Mesenchymal stem cell (in vitro differentiated cells and primary cell): Measurements from ENCODE around the gene GNAZ.
A peak's percentile ranks its signal among the peaks of the same experiment; 100 is the strongest.

Source experiments
- DNase-seq: peaks from one replicate; pipeline ENCODE4 v3.0.0-alpha.2; 2013
- H2AFZ ChIP-seq: one replicate; pipeline ENCODE4 v1.6.1; 2013; ENCODE audit warnings: low read depth, mild to moderate bottlenecking, control low read depth, inconsistent platforms, low read length, moderate library complexity
- H2AK5ac ChIP-seq: 2 replicates; pipeline ENCODE4 v1.6.1; 2013; ENCODE audit warnings: low read length, moderate library complexity, mild to moderate bottlenecking, inconsistent platforms; ENCODE audit not compliant: severe bottlenecking
- H2BK120ac ChIP-seq: one replicate; pipeline ENCODE4 v1.6.1; 2013; ENCODE audit warnings: low read depth, mild to moderate bottlenecking, inconsistent platforms, low read length, moderate library complexity
- H2BK12ac ChIP-seq, 2 experiments: one replicate each; pipeline ENCODE4 v1.6.1; 2013; ENCODE audit warnings: inconsistent platforms in 2 of 2, low read length in 2 of 2, mild to moderate bottlenecking in 2 of 2, moderate library complexity in 2 of 2, control low read depth in 1 of 2
- H2BK15ac ChIP-seq: one replicate; pipeline ENCODE4 v1.6.1; 2013; ENCODE audit warnings: mild to moderate bottlenecking, low read depth, inconsistent platforms; ENCODE audit not compliant: poor library complexity, severe bottlenecking
- H2BK5ac ChIP-seq: 2 replicates; pipeline ENCODE4 v1.6.1; 2013; ENCODE audit warnings: low read depth, mild to moderate bottlenecking, low read length, control low read depth, inconsistent platforms; ENCODE audit not compliant: poor library complexity, severe bottlenecking
- H3K14ac ChIP-seq, 2 experiments: one replicate each; pipeline ENCODE4 v1.6.1; 2013; ENCODE audit warnings: inconsistent platforms in 2 of 2, low read length in 2 of 2, control low read depth in 1 of 2, mild to moderate bottlenecking in 1 of 2, moderate library complexity in 1 of 2
- H3K18ac ChIP-seq, 2 experiments: one replicate each; pipeline ENCODE4 v1.6.1; 2013; ENCODE audit warnings: inconsistent platforms in 2 of 2, low read length in 2 of 2, control low read depth in 1 of 2, low read depth in 1 of 2, mild to moderate bottlenecking in 1 of 2
- H3K23ac ChIP-seq, 2 experiments: one replicate each; pipeline ENCODE4 v1.6.1; 2013; ENCODE audit warnings: inconsistent platforms in 2 of 2, low read length in 2 of 2, mild to moderate bottlenecking in 2 of 2, moderate library complexity in 2 of 2, control low read depth in 1 of 2
- H3K27ac ChIP-seq: 2 replicates; pipeline ENCODE4 v1.5.1; 2013; ENCODE audit warnings: mild to moderate bottlenecking, moderate library complexity, low read length, control low read depth, inconsistent platforms; ENCODE audit not compliant: poor library complexity, severe bottlenecking
- H3K27me3 ChIP-seq, 2 experiments: 2 replicates each; pipeline versions ENCODE4 v1.6.1 to v1.7.0; 2013; ENCODE audit warnings: low read length in 2 of 2, mild to moderate bottlenecking in 2 of 2, moderate library complexity in 2 of 2, control low read depth in 1 of 2, inconsistent platforms in 1 of 2; ENCODE audit not compliant: control insufficient read depth in 1 of 2, insufficient read depth in 1 of 2
- H3K36me3 ChIP-seq, 2 experiments: 2 replicates each; pipeline versions ENCODE4 v1.6.1 to v1.7.0; 2013; ENCODE audit warnings: low read length in 2 of 2, control low read depth in 1 of 2, inconsistent platforms in 1 of 2, low read depth in 1 of 2, mild to moderate bottlenecking in 1 of 2; ENCODE audit not compliant: insufficient read depth in 2 of 2, control insufficient read depth in 1 of 2
- H3K4ac ChIP-seq, 2 experiments: one replicate each; pipeline ENCODE4 v1.6.1; 2013; ENCODE audit warnings: inconsistent platforms in 2 of 2, low read length in 2 of 2, mild to moderate bottlenecking in 2 of 2, moderate library complexity in 2 of 2, control low read depth in 1 of 2, low read depth in 1 of 2
- H3K4me1 ChIP-seq: 2 replicates; pipeline ENCODE4 v1.6.1; 2013; ENCODE audit warnings: low read depth, low read length, control low read depth; ENCODE audit not compliant: control insufficient read depth, insufficient read depth
- H3K4me2 ChIP-seq: 2 replicates; pipeline ENCODE4 v1.6.1; 2013; ENCODE audit warnings: low read length, mild to moderate bottlenecking, inconsistent platforms; ENCODE audit not compliant: poor library complexity, severe bottlenecking
- H3K4me3 ChIP-seq, 2 experiments: 2 replicates each; pipeline versions ENCODE4 v1.5.1 to v1.7.0; 2013; ENCODE audit warnings: low read length in 2 of 2, mild to moderate bottlenecking in 2 of 2, control low read depth in 1 of 2, low read depth in 1 of 2; ENCODE audit not compliant: insufficient read depth in 1 of 2
- H3K79me1 ChIP-seq: replicated peaks from 2 replicates; pipeline ENCODE4 v1.6.1; 2013; ENCODE audit warnings: mild to moderate bottlenecking, control low read depth, low read length, inconsistent platforms; ENCODE audit not compliant: poor library complexity, severe bottlenecking
- H3K9ac ChIP-seq: 2 replicates; pipeline ENCODE4 v1.7.0; 2013; ENCODE audit warnings: mild to moderate bottlenecking, low read length, moderate library complexity
- H3K9me3 ChIP-seq: 2 replicates; pipeline ENCODE4 v1.7.0; 2013; ENCODE audit warnings: mild to moderate bottlenecking, low read length; ENCODE audit not compliant: control insufficient read depth
- H4K8ac ChIP-seq: one replicate; pipeline ENCODE4 v1.6.1; 2013; ENCODE audit warnings: inconsistent platforms, mild to moderate bottlenecking, low read length, moderate library complexity
- H4K91ac ChIP-seq: one replicate; pipeline ENCODE4 v1.6.1; 2013; ENCODE audit warnings: mild to moderate bottlenecking, low read length, inconsistent platforms
- WGBS: methylation state at CpG from one replicate; pipeline ENCODE4 v1.1.7; 2013; ENCODE audit warnings: mixed read lengths; 5-methylcytosine and 5-hydroxymethylcytosine counted together

GNAZ gene

GRCh38 chr22:23143119-23143518 lies 72.8 kb downstream of the GNAZ start:
- Histone ChIP-seq H4K91ac (no peak overlapping the region), H2BK120ac (no peak overlapping the region), H2AK5ac (no peak overlapping the region), H2BK15ac (no peak overlapping the region), H3K36me3 (peaks cover 0 to under 1% of the 10 kb centered on the region in 2 experiments), H3K27me3 (no peaks in the 10 kb centered on the region), H3K4me1 (peaks cover 27% of the 10 kb centered on the region), H3K18ac (no peak overlapping the region), H3K4me3 (no peak overlapping the region), H2BK12ac (no peak overlapping the region), H3K4me2 (no peak overlapping the region), H3K4ac (no peak overlapping the region), H3K9me3 (no peaks in the 10 kb centered on the region), H3K79me1 (peaks cover 2% of the 10 kb centered on the region), H3K14ac (no peak overlapping the region), H3K23ac (no peak overlapping the region), H3K27ac (no peak overlapping the region), H4K8ac (no peak overlapping the region), H2AFZ (no peak overlapping the region), H2BK5ac (no peak overlapping the region), H3K9ac (no peak overlapping the region)
- no peak for DNase-seq
- 93% methylated on average over 1 of the region's 1 CpG for WGBS

- Histone ChIP-seq H3K14ac (no peak overlapping the region), H3K9ac (peak overlapping the region; percentile 51), H3K4me1 (peaks cover 25% of the 10 kb centered on the region), H2AK5ac (no peak overlapping the region), H3K4me2 (peak overlapping the region; percentile 50), H2AFZ (no peak overlapping the region), H4K8ac (no peak overlapping the region), H2BK15ac (no peak overlapping the region), H3K4me3 (peak overlapping the region in 1 of 2 experiments; percentile 83), H3K18ac (no peak overlapping the region), H3K27ac (no peak overlapping the region), H3K36me3 (peaks cover 0 to 5% of the 10 kb centered on the region in 2 experiments), H2BK120ac (no peak overlapping the region), H3K9me3 (no peaks in the 10 kb centered on the region), H2BK12ac (no peak overlapping the region), H3K4ac (no peak overlapping the region), H4K91ac (no peak overlapping the region), H3K27me3 (no peaks in the 10 kb centered on the region), H2BK5ac (no peak overlapping the region), H3K23ac (no peak overlapping the region), H3K79me1 (peaks cover 2% of the 10 kb centered on the region)
- 100% methylated on average over 2 of the region's 4 CpGs for WGBS
- no peak for DNase-seq
Measured at GRCh38 chr22:23144432-23144831, 74.1 kb downstream of the GNAZ start.

- Histone ChIP-seq H3K4me1 (peaks cover 29% of the 10 kb centered on the region), H2BK120ac (no peak within 1 kb of the TSS), H3K23ac (no peak within 1 kb of the TSS), H3K9ac (peak within 1 kb of the TSS; percentile 95), H3K79me1 (peaks cover 2% of the 10 kb centered on the region), H3K9me3 (no peaks in the 10 kb centered on the region), H4K8ac (peak within 1 kb of the TSS; percentile 55), H2AK5ac (no peak within 1 kb of the TSS), H4K91ac (peak within 1 kb of the TSS; percentile 37), H3K4me2 (peak within 1 kb of the TSS; percentile 94), H3K27ac (peak within 1 kb of the TSS; percentile 11), H2BK12ac (no peak within 1 kb of the TSS), H3K27me3 (no peaks in the 10 kb centered on the region), H2BK15ac (peak within 1 kb of the TSS; percentile 55), H2BK5ac (no peak within 1 kb of the TSS), H3K4me3 (peak within 1 kb of the TSS; percentile 68 to 83), H2AFZ (peak within 1 kb of the TSS; percentile 72), H3K4ac (no peak within 1 kb of the TSS), H3K36me3 (peaks cover 6 to 11% of the 10 kb centered on the region in 2 experiments), H3K14ac (no peak within 1 kb of the TSS), H3K18ac (peak within 1 kb of the TSS in 1 of 2 experiments; percentile 50)
- peak; percentile 96 for DNase-seq
- WGBS: 14% methylated on average over 62 of the region's 62 CpGs
Measured at GRCh38 chr22:23144932-23145877, 74.9 kb downstream of the GNAZ start, which contains the start of gene RAB36. RAB36 (plus strand) TSS chr22:23145477; CDS start chr22:23146617, 1,140 bp downstream.

GRCh38 chr22:23145878-23146470 lies 75.7 kb downstream of the GNAZ start:
- 96% methylated on average over 2 of the region's 2 CpGs for WGBS
- H2AFZ ChIP-seq: peak overlapping the region; percentile 1
- H2BK120ac ChIP-seq: no peak overlapping the region
- H3K23ac ChIP-seq: no peak overlapping the region
- H3K14ac ChIP-seq: no peak overlapping the region
- H3K4ac ChIP-seq: no peak overlapping the region
- peak overlapping the region; percentile 55 for H2BK15ac ChIP-seq
- H3K27ac ChIP-seq: peak overlapping the region; percentile 11
- peaks cover 29% of the 10 kb centered on the region for H3K4me1 ChIP-seq
- no peak overlapping the region for H2BK12ac ChIP-seq
- H3K79me1 ChIP-seq: peaks cover 2% of the 10 kb centered on the region
- H4K8ac ChIP-seq: peak overlapping the region; percentile 55
- H3K18ac ChIP-seq: peak overlapping the region in 1 of 2 experiments; percentile 50
- no peaks in the 10 kb centered on the region for H3K9me3 ChIP-seq
- H2BK5ac ChIP-seq: no peak overlapping the region
- H3K27me3 ChIP-seq: no peaks in the 10 kb centered on the region
- peak overlapping the region; percentile 68 to 83 for H3K4me3 ChIP-seq
- peak overlapping the region; percentile 95 for H3K9ac ChIP-seq
- peaks cover 9 to 17% of the 10 kb centered on the region in 2 experiments for H3K36me3 ChIP-seq
- H3K4me2 ChIP-seq: peak overlapping the region; percentile 94
- no peak overlapping the region for H2AK5ac ChIP-seq
- peak overlapping the region; percentile 37 for H4K91ac ChIP-seq
- no peak for DNase-seq
